HepG2 (cell line): ENCODE measurements around the gene NR3C2. TPM values are rescaled to one million over a fixed set of nuclear protein-coding genes. Genes with fewer than 3 reads are reported as not detected.

Experiments used
- ATAC-seq: fragments of 200-7000 bp; cut with Tn5 transposase; 3 replicates; pipeline ENCODE4 v1.9.1; 2020; ENCODE audit warnings: mild to moderate bottlenecking, moderate library complexity
- BruUV-seq: library from RNA; stranded (reverse); fragments of 400-500 nt; replicated peaks from 2 replicates; lab custom pipeline; 2021; lab: Mats Ljungman, UMichigan
- CTCF ChIA-PET: fragments of 300-600 bp; formaldehyde crosslinking; extraction: SDS; loops from one replicate; lab custom pipeline; 2021; ENCODE audit warnings: low total read pairs, inconsistent platforms, low intra/inter-chr PET ratio; lab: Yijun Ruan, JAX
- POLR2A ChIA-PET: fragments of 350-600 bp; sonication (Branson Sonifier 250); formaldehyde crosslinking; loops from one replicate; lab custom pipeline; 2020; ENCODE audit warnings: antibody characterized with exemption, inconsistent platforms; lab: Yijun Ruan, JAX
- DNase-seq: peaks from one replicate; pipeline ENCODE4 v3.0.0-alpha.2; 2015; ENCODE audit warnings: low spot score
- FAIRE-seq: peaks from 3 replicates; lab custom pipeline; 2011; peaks lifted over from hg19 to GRCh38; lab: Jason Lieb, UNC
- H2AFZ ChIP-seq: one replicate; pipeline ENCODE4 v1.6.1; 2011; ENCODE audit warnings: low read length, inconsistent platforms
- H3K27ac ChIP-seq: fragments of 300-600 bp; 3 replicates; pipeline ENCODE4 v1.8.0; 2011; ENCODE audit warnings: mixed run types, mild to moderate bottlenecking, mixed read lengths, low read length, inconsistent platforms; ENCODE audit not compliant: insufficient read depth; ENCODE audit errors: extremely low read length
- H3K27me3 ChIP-seq, 2 experiments: fragments of 200-600 bp in 1 of 2; 2 replicates in 1 of 2; 3 replicates in 1 of 2; pipeline versions ENCODE4 v1.6.0 to v1.8.0; 2011; ENCODE audit warnings: low read length in 2 of 2, mild to moderate bottlenecking in 2 of 2, moderate library complexity in 2 of 2, inconsistent platforms in 1 of 2; ENCODE audit not compliant: insufficient read depth in 2 of 2, control insufficient read depth in 1 of 2
- H3K36me3 ChIP-seq, 2 experiments: fragments of 200-600 bp in 1 of 2; replicated peaks in 1 of 2; 2 replicates in 1 of 2; 3 replicates in 1 of 2; pipeline versions ENCODE4 v1.5.1 to v1.8.0; 2011; ENCODE audit warnings: low read length in 2 of 2, inconsistent platforms in 1 of 2; ENCODE audit not compliant: insufficient read depth in 2 of 2, control insufficient read depth in 1 of 2
- H3K4me1 ChIP-seq: 2 replicates; pipeline ENCODE4 v1.5.1; 2012; ENCODE audit warnings: low read length, inconsistent platforms; ENCODE audit not compliant: insufficient read depth
- H3K4me2 ChIP-seq: 2 replicates; pipeline ENCODE4 v1.6.0; 2011; ENCODE audit warnings: low read depth, low read length, inconsistent platforms
- H3K4me3 ChIP-seq, 3 experiments: fragments of 200-600 bp in 1 of 3; sonication (generic), shearing (Covaris generic) in 1 of 3; replicated peaks in 1 of 3; 2 replicates each; pipeline ENCODE4 v1.5.1; 2011 to 2016; ENCODE audit warnings: low read length in 3 of 3, inconsistent platforms in 2 of 3, low read depth in 2 of 3, mild to moderate bottlenecking in 2 of 3, control low read depth in 1 of 3, mixed read lengths in 1 of 3; ENCODE audit not compliant: insufficient read depth in 1 of 3
- H3K79me2 ChIP-seq: one replicate; pipeline ENCODE4 v1.6.1; 2011; ENCODE audit warnings: low read length, inconsistent platforms; ENCODE audit not compliant: insufficient read depth
- H3K9ac ChIP-seq: 2 replicates; pipeline ENCODE4 v1.6.0; 2011; ENCODE audit warnings: mild to moderate bottlenecking, low read depth, low read length, inconsistent platforms; ENCODE audit not compliant: insufficient read depth
- H3K9me3 ChIP-seq: 2 replicates; pipeline ENCODE4 v1.5.1; 2012; ENCODE audit warnings: mild to moderate bottlenecking, low read length
- H4K20me1 ChIP-seq: 2 replicates; pipeline ENCODE4 v1.6.0; 2011; ENCODE audit warnings: inconsistent platforms, mild to moderate bottlenecking, low read length, moderate library complexity; ENCODE audit not compliant: insufficient read depth
- KLF16 ChIP-seq, 2 experiments: sonication (generic) in 1 of 2; formaldehyde crosslinking in 1 of 2; IDR thresholded peaks; 2 replicates each; pipeline versions ENCODE4 v1.6.1 to v1.8.0; 2016 to 2023; ENCODE audit warnings: missing genetic modification reagents in 2 of 2, missing compliant biosample characterization in 1 of 2
- PREB ChIP-seq: sonication (generic); formaldehyde crosslinking; IDR thresholded peaks from 2 replicates; pipeline ENCODE4 v1.4.0; 2020; ENCODE audit warnings: missing genetic modification reagents
- RAD51 ChIP-seq: fragments of 450-650 bp; IDR thresholded peaks from 2 replicates; pipeline ENCODE4 v1.6.1; 2016; ENCODE audit warnings: borderline replicate concordance
- RBM22 ChIP-seq: fragments of 200-400 bp; formaldehyde crosslinking; optimal IDR thresholded peaks from 2 replicates; pipeline ENCODE3; 2017; ENCODE audit warnings: mild to moderate bottlenecking, low read length, moderate library complexity
- USF2 ChIP-seq, 2 experiments: sonication (generic) in 1 of 2; formaldehyde crosslinking in 1 of 2; IDR thresholded peaks; 2 replicates each; pipeline versions ENCODE4 v1.5.1 to v1.6.1; 2011 to 2020; ENCODE audit warnings: borderline replicate concordance in 1 of 2, low read depth in 1 of 2, low read length in 1 of 2, mild to moderate bottlenecking in 1 of 2, missing genetic modification reagents in 1 of 2, moderate library complexity in 1 of 2
- ZKSCAN1 ChIP-seq: fragments of 150-350 bp; IDR thresholded peaks from 2 replicates; pipeline ENCODE4 v1.6.1; 2014; ENCODE audit warnings: low read length
- ZNF512B ChIP-seq: sonication (generic); formaldehyde crosslinking; IDR thresholded peaks from 2 replicates; pipeline ENCODE4 v1.5.1; 2020; ENCODE audit warnings: missing genetic modification reagents, mild to moderate bottlenecking, borderline replicate concordance
- ZNF607 ChIP-seq: sonication (generic); formaldehyde crosslinking; IDR thresholded peaks from 2 replicates; pipeline ENCODE4 v1.5.1; 2020; ENCODE audit warnings: missing genetic modification reagents, mild to moderate bottlenecking, borderline replicate concordance
- ZNF777 ChIP-seq: sonication (generic); formaldehyde crosslinking; IDR thresholded peaks from 2 replicates; pipeline ENCODE4 v1.4.0; 2020; ENCODE audit warnings: missing genetic modification reagents
- WGBS: methylation state at CpG from one replicate; pipeline ENCODE4 v1.1.6; 2017; ENCODE audit warnings: low lambda C conversion rate; 5-methylcytosine and 5-hydroxymethylcytosine counted together
- in situ Hi-C: cut with HindIII; loops from 2 replicates; pipeline ENCODE4 v1.10.0; 2017; ENCODE audit warnings: low pct_unique_long_range_greater_than_20kb; ENCODE audit not compliant: extremely low pct_ligation_motif_present
- intact Hi-C: fragments of 100-400 bp; cut with micrococcal nuclease; formaldehyde crosslinking; loops from one replicate; pipeline ENCODE4 v1.10.0; 2022; ENCODE audit not compliant: unreplicated experiment
- polyA plus RNA-seq, 8 experiments: library from polyadenylated mRNA; depleted of rRNA in 3 of 8; stranded (reverse) in 7 of 8; unstranded in 1 of 8; fragments of >200 nt; fragmentation: Illumina TruSeq in 4 of 8; extraction: Trizol in 4 of 8; gene quantifications; 2 replicates each; pipeline versions ENCODE4 v1.2.1 to v1.2.3, GENCODE V29; 2011 to 2016; ENCODE audit warnings: low read depth in 4 of 8, missing spikeins in 1 of 8, mixed read lengths in 1 of 8; ENCODE audit not compliant: insufficient read depth in 1 of 8
- total RNA-seq, 5 experiments: library from RNA; depleted of rRNA; stranded (reverse); fragments of >200 nt; fragmentation: Illumina TruSeq; extraction: Trizol; gene quantifications; 2 replicates each; pipeline ENCODE4 v1.2.3, GENCODE V29; 2016; ENCODE audit warnings: low read depth in 1 of 5

Gene NR3C2
- total and polyA plus RNA-seq, 2 of the 13 experiments (the other 11 are each of a cell fraction or from before 2014, with no cell fraction given), result 0.26 to 0.46 TPM

- H3K4me1 ChIP-seq, result 0 out of 2 replicates have a peak, but pooled peaks cover 5% of the 10 kb centered on the region
- POLR2A ChIA-PET, result no interaction called here
- TF ChIP-seq KLF16 (CRISPR knock-in tag; IDR thresholded peaks at IDR 0.05) (no peak), USF2 (IDR thresholded peaks at IDR 0.05; ENCODE audit: low read depth, low read length) (0 out of 2 replicates have a peak, but pooled peaks have one; percentile 20), USF2 (CRISPR knock-in tag; IDR thresholded peaks at IDR 0.05; ENCODE audit: borderline replicate concordance) (no peak), RAD51 (peak; percentile 77)
- H3K9ac ChIP-seq, result no peak overlapping the region
- H2AFZ ChIP-seq, result no peak overlapping the region
- no peak overlapping the region for H3K27ac ChIP-seq
- no peak overlapping the region for H3K4me2 ChIP-seq
- FAIRE-seq, result no peak
- no peak for DNase-seq
- WGBS, result 0% methylated on average over 1 of the region's 1 CpG
- intact Hi-C loops (loop anchor here (10.0 kb wide), 1 partner anchor 149 kb away; the partner anchor contains the start of gene NR3C2), in situ Hi-C loops (no loop called here)
- no peaks in the 10 kb centered on the region for H3K27me3 ChIP-seq
- peaks cover 10% of the 10 kb centered on the region for H3K9me3 ChIP-seq
- CTCF ChIA-PET, result no interaction called here
- H4K20me1 ChIP-seq, result no peaks in the 10 kb centered on the region
- H3K4me3 ChIP-seq, result no peak overlapping the region
- no peak for ATAC-seq
- H3K36me3 ChIP-seq, result no peaks in the 10 kb centered on the region
- H3K79me2 ChIP-seq, result no peaks in the 10 kb centered on the region
- no TSS peak for BruUV-seq
Measured at GRCh38 chr4:148295642-148296041, 146.6 kb downstream of the NR3C2 start.

GRCh38 chr4:148293571-148293970, 148.6 kb downstream of the NR3C2 start:
- Histone ChIP-seq H2AFZ (no peak overlapping the region), H3K4me3 (no peak overlapping the region), H3K4me2 (no peak overlapping the region), H3K27ac (no peak overlapping the region), H3K36me3 (no peaks in the 10 kb centered on the region), H4K20me1 (no peaks in the 10 kb centered on the region), H3K9me3 (no peaks in the 10 kb centered on the region), H3K27me3 (no peaks in the 10 kb centered on the region), H3K79me2 (no peaks in the 10 kb centered on the region), H3K4me1 (0 out of 2 replicates have a peak, but pooled peaks cover 5% of the 10 kb centered on the region), H3K9ac (no peak overlapping the region)
- FAIRE-seq (no peak), DNase-seq (no peak), ATAC-seq (no peak)
- BruUV-seq, result no TSS peak
- ChIA-PET CTCF (no interaction called here), POLR2A (no interaction called here)
- intact Hi-C loops, result loop anchor here (10.0 kb wide), 1 partner anchor 151 kb away; the partner anchor contains the start of gene NR3C2
- WGBS, result 17% methylated on average over 1 of the region's 1 CpG
- in situ Hi-C loops, result no loop called here
- TF ChIP-seq ZNF777 (CRISPR knock-in tag) (no peak), RBM22 (no peak), ZNF512B (CRISPR knock-in tag) (no peak), ZNF607 (CRISPR knock-in tag) (no peak), ZKSCAN1 (no peak), PREB (CRISPR knock-in tag) (no peak)
